ENCODE measurements around the gene SPPL2A. TPM values are rescaled to one million over a fixed set of nuclear protein-coding genes. Genes with fewer than 3 reads are reported as not detected.

The SPPL2A gene
- total and polyA plus RNA-seq, 10 of the 15 experiments (the other 5 are each of a cell fraction or from before 2014, with no cell fraction given) = 11.3 to 83.8 (median 44.0) TPM

- no peak for TF ChIP-seq IRF4 (IDR thresholded peaks at IDR 0.05; ENCODE audit: low read depth, low read length)
- TF ChIP-seq CTCF (IDR thresholded peaks at IDR 0.05 in 2 of 3, conservative IDR thresholded peaks at IDR 0.05 in 1 of 3; ENCODE audit: control insufficient read depth in 2 of 3, extremely low read depth in 1 of 3, insufficient read depth in 1 of 3, low read depth in 3 of 3, low read length in 3 of 3) = no peak
- TF ChIP-seq ZNF217 (IDR thresholded peaks at IDR 0.05) = no peak
These were observed 38.1 kb upstream of the SPPL2A start (continued) for GRCh38 chr15:50803479-50804180.

- FAIRE-seq (peak; percentile 31), DNase-seq (ENCODE audit: low read depth, low spot score) (no peak), ATAC-seq (peak; percentile 70)
- ChIA-PET SMC1A (ENCODE audit: uncharacterized antibody, unreplicated experiment) (interaction anchor here (2.5 kb wide), 1 partner anchor 18 kb away, joined by 6 read pairs; no protein-coding TSS in a partner anchor), CTCF (no interaction called here), RAD21 (ENCODE audit: unreplicated experiment) (interaction anchor here (1.7 kb wide), 1 partner anchor 84 kb away, joined by 3 read pairs; no protein-coding TSS in a partner anchor), POLR2A (no interaction called here)
- Histone ChIP-seq H3K27me3 (replicated peaks in 1 of 2; ENCODE audit: control insufficient read depth in 2 of 2, insufficient read depth in 2 of 2, low read length in 1 of 2) (no peaks in the 10 kb centered on the region), H4K20me1 (ENCODE audit: control insufficient read depth, insufficient read depth) (no peaks in the 10 kb centered on the region), H3K79me2 (ENCODE audit: control insufficient read depth, insufficient read depth, low read length) (no peaks in the 10 kb centered on the region), H3K4me3 (no peak overlapping the region), H3K4me1 (ENCODE audit: control insufficient read depth, insufficient read depth, low read length) (peaks cover 20% of the 10 kb centered on the region), H3K9me3 (replicated peaks; ENCODE audit: control insufficient read depth, insufficient read depth, low read length) (no peaks in the 10 kb centered on the region), H3K27ac (ENCODE audit: control insufficient read depth, insufficient read depth) (no peak overlapping the region), H3K9ac (ENCODE audit: control insufficient read depth, insufficient read depth, low read length) (no peak overlapping the region), H3K4me2 (ENCODE audit: control insufficient read depth, insufficient read depth) (peak overlapping the region; percentile 44), H2AFZ (ENCODE audit: control insufficient read depth, low read depth, low read length) (no peak overlapping the region), H3K36me3 (ENCODE audit: control insufficient read depth in 2 of 2, insufficient read depth in 2 of 2, low read length in 1 of 2) (no peaks in the 10 kb centered on the region)
- in situ Hi-C loops (cut with MboI) (no loop called here), intact Hi-C loops (cut with micrococcal nuclease; ENCODE audit: unreplicated experiment) (no loop called here)
- no TSS peak for BruUV-seq (replicated peaks)
- WGBS (ENCODE audit: insufficient coverage, insufficient replicate concordance, low lambda C conversion rate, missing lambda C conversion rate) = 14% methylated on average over 1 of the region's 1 CpG
- TF ChIP-seq HCFC1 (IDR thresholded peaks at IDR 0.05; ENCODE audit: low read length) (no peak), TCF7 (IDR thresholded peaks at IDR 0.05; ENCODE audit: borderline replicate concordance) (peak; percentile 58; the same call in 1 of the 2 replicates), RUNX3 (IDR thresholded peaks at IDR 0.05; ENCODE audit: low read length) (peak; percentile 48; the same call in 1 of the 2 replicates), MEF2A (IDR thresholded peaks at IDR 0.05; ENCODE audit: insufficient read depth, low read depth, low read length) (0 out of 2 replicates have a peak, but pooled peaks have one; percentile 16)
These were observed 35.2 kb upstream of the SPPL2A start for GRCh38 chr15:50800715-50801114.

Data from GM12878 (cell line).